ENCODE data around the gene ROCK2.

The ROCK2 gene

GRCh38 chr2:11327871-11328270 is 16.6 kb downstream of the ROCK2 start:
- Histone ChIP-seq H3K9ac (no peak overlapping the region), H3K27me3 (no peaks in the 10 kb centered on the region), H3K4me2 (peak overlapping the region in 2 of 11 experiments; percentile 27 to 76; a peak in 1 of 22 replicates), H4K20me1 (peaks cover 12 to 75% (median 59%) of the 10 kb centered on the region in 11 experiments; a peak in 18 of 22 replicates), H3K36me3 (peaks cover 0 to 18% (median 8%) of the 10 kb centered on the region in 11 experiments; a peak in 11 of 22 replicates), H3K27ac (no peak overlapping the region), H3K4me1 (peaks cover 8 to 40% (median 21%) of the 10 kb centered on the region in 10 experiments; a peak in 17 of 20 replicates), H3K4me3 (no peak overlapping the region), H3K9me3 (replicated peaks in 1 of 11) (peaks cover 8 to 24% (median 16%) of the 10 kb centered on the region in 11 experiments)
- TF ChIP-seq Cebpa-rat (IDR thresholded peaks at IDR 0.05): no peak

DNA sequence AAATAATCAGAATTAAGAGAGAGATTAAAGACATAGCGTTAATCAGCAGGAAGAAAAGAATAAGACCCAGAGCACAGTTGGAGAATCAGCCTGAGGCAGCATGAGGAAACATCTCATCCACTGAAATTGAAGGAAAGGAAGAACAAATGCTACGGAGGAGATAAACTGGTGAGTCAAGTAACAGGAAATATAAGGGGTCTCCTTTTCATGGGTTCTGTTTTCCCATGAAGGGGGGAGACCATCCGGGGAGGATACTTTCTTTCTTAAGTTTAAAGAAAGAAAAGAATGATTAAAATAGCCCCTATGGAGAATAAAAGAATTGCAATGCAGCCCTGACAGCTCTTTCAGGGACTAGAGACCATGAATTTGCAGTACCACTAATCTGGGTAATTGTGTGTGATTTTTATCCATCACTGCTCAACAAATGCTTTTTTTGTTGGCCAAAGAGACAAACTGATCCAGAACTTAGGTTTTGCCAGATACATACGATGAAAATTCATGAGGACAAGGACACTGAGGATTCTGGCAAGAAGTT is 17.7 kb downstream of the ROCK2 start:
- Histone ChIP-seq H3K36me3 (peaks cover 0 to 7% (median 0%) of the 10 kb centered on the region in 11 experiments; a peak in 4 of 22 replicates), H4K20me1 (peaks cover 12 to 75% (median 60%) of the 10 kb centered on the region in 11 experiments; a peak in 18 of 22 replicates), H3K4me1 (peaks cover 10 to 45% (median 25%) of the 10 kb centered on the region in 10 experiments; a peak in 17 of 20 replicates), H3K4me2 (peak overlapping the region in 10 of 11 experiments; percentile 3 to 76 (median 34); a peak in 17 of 22 replicates), H3K27ac (peak overlapping the region in 4 of 11 experiments; percentile 8 to 42 (median 24); a peak in 5 of 22 replicates), H3K27me3 (no peaks in the 10 kb centered on the region), H3K9me3 (replicated peaks in 1 of 11) (peaks cover 0 to 15% (median 8%) of the 10 kb centered on the region in 11 experiments; a peak in 20 of 22 replicates), H3K9ac (peak overlapping the region in 5 of 11 experiments; percentile 1 to 61 (median 34); a peak in 5 of 22 replicates), H3K4me3 (peak overlapping the region in 2 of 10 experiments; percentile 35 to 38; a peak in 4 of 20 replicates)
- no peak for TF ChIP-seq Cebpa-rat (IDR thresholded peaks at IDR 0.05)

- H3K4me3 ChIP-seq: peak overlapping the region in 2 of 10 experiments; percentile 35 to 38; a peak in 4 of 20 replicates
- TF ChIP-seq Cebpa-rat (IDR thresholded peaks at IDR 0.05): no peak
These were observed 18.3 kb downstream of the ROCK2 start for GRCh38 chr2:11325961-11326676.

GRCh38 chr2:11321847-11322246 is 22.6 kb downstream of the ROCK2 start:
- Histone ChIP-seq H3K9me3 (replicated peaks in 1 of 11) (peaks cover 0 to 33% (median 15%) of the 10 kb centered on the region in 11 experiments; a peak in 19 of 22 replicates), H3K4me1 (peaks cover 4 to 20% (median 14%) of the 10 kb centered on the region in 10 experiments; a peak in 17 of 20 replicates), H3K27me3 (no peaks in the 10 kb centered on the region), H3K4me2 (no peak overlapping the region), H3K27ac (no peak overlapping the region), H3K9ac (no peak overlapping the region), H3K4me3 (no peak overlapping the region), H3K36me3 (peaks cover 0 to 18% (median 4%) of the 10 kb centered on the region in 11 experiments; a peak in 5 of 22 replicates), H4K20me1 (peaks cover 4 to 73% (median 47%) of the 10 kb centered on the region in 11 experiments; a peak in 18 of 22 replicates)
- TF ChIP-seq Cebpa-rat (IDR thresholded peaks at IDR 0.05): no peak

More at GRCh38 chr2:11325961-11326676, 18.3 kb downstream of the ROCK2 start:
- Histone ChIP-seq H3K9me3 (replicated peaks in 1 of 11) (peaks cover 0 to 18% (median 9%) of the 10 kb centered on the region in 11 experiments; a peak in 15 of 22 replicates), H3K4me1 (peaks cover 10 to 45% (median 25%) of the 10 kb centered on the region in 10 experiments; a peak in 17 of 20 replicates), H3K9ac (peak overlapping the region in 5 of 11 experiments; percentile 1 to 61 (median 34); a peak in 5 of 22 replicates), H3K4me2 (peak overlapping the region in 10 of 11 experiments; percentile 3 to 76 (median 32); a peak in 15 of 22 replicates), H3K27ac (peak overlapping the region in 4 of 11 experiments; percentile 8 to 42 (median 24); a peak in 4 of 22 replicates), H3K27me3 (no peaks in the 10 kb centered on the region), H3K36me3 (peaks cover 0 to 9% (median 0%) of the 10 kb centered on the region in 11 experiments; a peak in 4 of 22 replicates), H4K20me1 (peaks cover 12 to 72% (median 60%) of the 10 kb centered on the region in 11 experiments; a peak in 18 of 22 replicates)

- peaks cover 0 to 13% (median 8%) of the 10 kb centered on the region in 10 experiments; a peak in 14 of 20 replicates for H3K4me1 ChIP-seq
- H3K27me3 ChIP-seq: no peaks in the 10 kb centered on the region
- peaks cover 0 to 33% (median 15%) of the 10 kb centered on the region in 11 experiments; a peak in 19 of 22 replicates for H3K9me3 ChIP-seq (replicated peaks in 1 of 11)
- H3K27ac ChIP-seq: no peak overlapping the region
- H3K36me3 ChIP-seq: peaks cover 0 to 18% (median 4%) of the 10 kb centered on the region in 11 experiments; a peak in 5 of 22 replicates
- H4K20me1 ChIP-seq: peaks cover 4 to 70% (median 39%) of the 10 kb centered on the region in 11 experiments; a peak in 18 of 22 replicates
- H3K4me2 ChIP-seq: no peak overlapping the region
- no peak overlapping the region for H3K9ac ChIP-seq
- TF ChIP-seq Cebpa-rat (IDR thresholded peaks at IDR 0.05): no peak
- H3K4me3 ChIP-seq: no peak overlapping the region
These were observed 23.5 kb downstream of the ROCK2 start for GRCh38 chr2:11320698-11321492.

GRCh38 chr2:11319939-11320338 is 24.5 kb downstream of the ROCK2 start:
- no peak overlapping the region for H3K4me3 ChIP-seq
- peaks cover 4 to 70% (median 37%) of the 10 kb centered on the region in 11 experiments; a peak in 16 of 22 replicates for H4K20me1 ChIP-seq

GRCh38 chr2:11315074-11315705 is 29.2 kb downstream of the ROCK2 start:
- H3K9ac ChIP-seq: no peak overlapping the region
- H3K4me3 ChIP-seq: no peak overlapping the region
- H4K20me1 ChIP-seq: peaks cover 0 to 54% (median 18%) of the 10 kb centered on the region in 11 experiments; a peak in 11 of 22 replicates
- no peak overlapping the region for H3K4me2 ChIP-seq
- H3K9me3 ChIP-seq (replicated peaks in 1 of 11): peaks cover 0 to 20% (median 7%) of the 10 kb centered on the region in 11 experiments; a peak in 12 of 22 replicates
- TF ChIP-seq Cebpa-rat (IDR thresholded peaks at IDR 0.05): no peak
- no peak overlapping the region for H3K27ac ChIP-seq
- H3K36me3 ChIP-seq: peaks cover 0 to 8% (median 0%) of the 10 kb centered on the region in 11 experiments; a peak in 3 of 22 replicates
- H3K27me3 ChIP-seq: no peaks in the 10 kb centered on the region
- no peaks in the 10 kb centered on the region for H3K4me1 ChIP-seq

More at GRCh38 chr2:11319939-11320338, 24.5 kb downstream of the ROCK2 start:
- H3K4me2 ChIP-seq: no peak overlapping the region
- no peak for TF ChIP-seq Cebpa-rat (IDR thresholded peaks at IDR 0.05)
- no peak overlapping the region for H3K27ac ChIP-seq
- peaks cover 0 to 13% (median 7%) of the 10 kb centered on the region in 10 experiments; a peak in 11 of 20 replicates for H3K4me1 ChIP-seq
- peaks cover 0 to 18% (median 4%) of the 10 kb centered on the region in 11 experiments; a peak in 5 of 22 replicates for H3K36me3 ChIP-seq
- H3K9me3 ChIP-seq (replicated peaks in 1 of 11): peaks cover 0 to 30% (median 15%) of the 10 kb centered on the region in 11 experiments; a peak in 19 of 22 replicates
- H3K9ac ChIP-seq: no peak overlapping the region
- H3K27me3 ChIP-seq: no peaks in the 10 kb centered on the region

All from BLaER1 treated with 17β-estradiol and CSF1 and Interleukin-3, amounts not matched to agents 10 nM and 100 nM (cell line).